ENCODE measurements around the gene KSR2. TPM values are rescaled to one million over a fixed set of nuclear protein-coding genes. Genes with fewer than 3 reads are reported as not detected.

The KSR2 gene
- total RNA-seq, 2 donors from 2014 or later: 0.07 TPM; not detected in 1

DNA sequence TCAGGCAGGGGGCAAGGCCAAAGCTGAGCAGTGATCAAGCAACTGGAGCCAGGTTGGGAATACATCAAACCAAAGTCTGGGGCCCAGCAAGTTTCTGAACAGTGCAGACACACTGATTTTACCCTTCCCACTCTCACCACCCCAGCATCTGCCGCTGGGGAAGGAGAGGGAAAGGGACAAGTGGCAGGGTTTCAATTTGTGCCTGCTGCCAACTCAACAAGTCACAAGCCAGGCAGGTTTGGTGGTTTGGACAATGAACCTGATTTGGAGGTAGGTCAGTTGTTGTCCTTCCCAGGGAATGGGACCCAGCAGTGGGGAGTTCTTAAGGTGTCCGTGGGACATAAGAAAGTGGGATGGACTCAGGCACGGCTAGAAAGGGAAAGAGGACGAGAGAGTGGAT, 455.4 kb downstream of the KSR2 start:
- DNase-seq (ENCODE audit: low spot score) (no peak), ATAC-seq (ENCODE audit: insufficient number of reproducible peaks, low FRiP score, low read depth) (no peak)
- no peaks in the 10 kb centered on the region for H3K9me3 ChIP-seq
- H3K27ac ChIP-seq: no peak overlapping the region
- peaks cover 0 to 9% of the 10 kb centered on the region in 2 donors for H3K4me1 ChIP-seq (ENCODE audit: control insufficient read depth in 1 of 2, low read depth in 2 of 2)
- TF ChIP-seq, protein P1, sequence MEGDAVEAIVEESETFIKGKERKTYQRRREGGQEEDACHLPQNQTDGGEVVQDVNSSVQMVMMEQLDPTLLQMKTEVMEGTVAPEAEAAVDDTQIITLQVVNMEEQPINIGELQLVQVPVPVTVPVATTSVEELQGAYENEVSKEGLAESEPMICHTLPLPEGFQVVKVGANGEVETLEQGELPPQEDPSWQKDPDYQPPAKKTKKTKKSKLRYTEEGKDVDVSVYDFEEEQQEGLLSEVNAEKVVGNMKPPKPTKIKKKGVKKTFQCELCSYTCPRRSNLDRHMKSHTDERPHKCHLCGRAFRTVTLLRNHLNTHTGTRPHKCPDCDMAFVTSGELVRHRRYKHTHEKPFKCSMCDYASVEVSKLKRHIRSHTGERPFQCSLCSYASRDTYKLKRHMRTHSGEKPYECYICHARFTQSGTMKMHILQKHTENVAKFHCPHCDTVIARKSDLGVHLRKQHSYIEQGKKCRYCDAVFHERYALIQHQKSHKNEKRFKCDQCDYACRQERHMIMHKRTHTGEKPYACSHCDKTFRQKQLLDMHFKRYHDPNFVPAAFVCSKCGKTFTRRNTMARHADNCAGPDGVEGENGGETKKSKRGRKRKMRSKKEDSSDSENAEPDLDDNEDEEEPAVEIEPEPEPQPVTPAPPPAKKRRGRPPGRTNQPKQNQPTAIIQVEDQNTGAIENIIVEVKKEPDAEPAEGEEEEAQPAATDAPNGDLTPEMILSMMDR (IDR thresholded peaks at IDR 0.05): no peak
- no peaks in the 10 kb centered on the region for H3K36me3 ChIP-seq
- no peak overlapping the region for H3K4me3 ChIP-seq
- H3K27me3 ChIP-seq (replicated peaks; ENCODE audit: insufficient read depth): no peaks in the 10 kb centered on the region

DNA sequence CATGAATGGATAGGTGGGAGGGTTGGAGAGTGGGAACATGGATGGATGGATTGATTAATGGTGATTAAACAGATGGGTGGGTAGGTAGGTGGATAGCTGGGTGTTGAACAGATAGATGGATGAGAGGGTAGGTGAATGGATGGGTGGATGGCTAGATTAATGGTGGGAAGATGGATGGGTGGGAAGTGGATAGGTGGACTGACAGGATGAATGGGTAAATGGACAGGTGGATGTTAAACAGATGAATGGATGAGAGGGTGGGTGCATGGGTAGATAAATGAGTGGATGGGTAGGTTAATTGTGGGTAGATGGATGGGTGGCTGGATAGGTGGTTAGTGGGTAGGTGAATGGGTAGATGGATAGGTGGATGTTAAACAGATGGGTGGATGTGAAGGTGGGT, 460.3 kb downstream of the KSR2 start:
- no peak overlapping the region for H3K27ac ChIP-seq

DNA sequence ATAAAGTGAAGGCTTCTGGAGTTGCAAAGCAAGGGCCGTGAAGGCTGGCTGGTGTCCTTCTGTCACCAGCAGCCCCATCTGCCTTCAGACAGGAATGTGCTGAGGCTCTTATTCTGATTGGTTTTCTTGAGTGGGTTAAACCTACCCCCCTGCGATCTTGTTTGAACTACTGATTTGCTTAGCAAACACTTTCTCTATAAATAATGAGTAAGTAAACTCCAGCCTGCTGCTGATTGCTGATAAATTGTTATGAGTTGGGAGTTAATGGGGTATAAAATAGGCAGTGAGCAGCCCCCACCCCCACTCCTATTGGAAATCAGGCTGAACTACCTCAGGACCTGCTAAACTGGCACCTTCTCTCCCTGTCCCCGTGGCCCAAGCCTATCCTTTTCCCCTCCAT, 461.2 kb downstream of the KSR2 start:
- H3K27me3 ChIP-seq (replicated peaks; ENCODE audit: insufficient read depth): no peaks in the 10 kb centered on the region
- TF ChIP-seq, protein P1 (IDR thresholded peaks at IDR 0.05): no peak
- H3K27ac ChIP-seq: no peak overlapping the region
- DNase-seq (ENCODE audit: low spot score) (no peak), ATAC-seq (ENCODE audit: insufficient number of reproducible peaks, low FRiP score, low read depth) (no peak)
- H3K4me3 ChIP-seq: no peak overlapping the region
- H3K36me3 ChIP-seq: no peaks in the 10 kb centered on the region
- peaks cover 0 to 12% of the 10 kb centered on the region in 2 donors for H3K4me1 ChIP-seq (ENCODE audit: control insufficient read depth in 1 of 2, low read depth in 2 of 2)
- no peaks in the 10 kb centered on the region for H3K9me3 ChIP-seq

More for the DNA sequence above, 460.3 kb downstream of the KSR2 start:
- Histone ChIP-seq H3K27me3 (replicated peaks; ENCODE audit: insufficient read depth) (no peaks in the 10 kb centered on the region), H3K4me1 (ENCODE audit: control insufficient read depth in 1 of 2, low read depth in 2 of 2) (peaks cover 0 to 3% of the 10 kb centered on the region in 2 donors), H3K9me3 (no peaks in the 10 kb centered on the region), H3K36me3 (no peaks in the 10 kb centered on the region), H3K4me3 (no peak overlapping the region)
- ATAC-seq (ENCODE audit: insufficient number of reproducible peaks, low FRiP score, low read depth) (no peak), DNase-seq (ENCODE audit: low spot score) (no peak)
- TF ChIP-seq, protein P1 (IDR thresholded peaks at IDR 0.05): no peak

DNA sequence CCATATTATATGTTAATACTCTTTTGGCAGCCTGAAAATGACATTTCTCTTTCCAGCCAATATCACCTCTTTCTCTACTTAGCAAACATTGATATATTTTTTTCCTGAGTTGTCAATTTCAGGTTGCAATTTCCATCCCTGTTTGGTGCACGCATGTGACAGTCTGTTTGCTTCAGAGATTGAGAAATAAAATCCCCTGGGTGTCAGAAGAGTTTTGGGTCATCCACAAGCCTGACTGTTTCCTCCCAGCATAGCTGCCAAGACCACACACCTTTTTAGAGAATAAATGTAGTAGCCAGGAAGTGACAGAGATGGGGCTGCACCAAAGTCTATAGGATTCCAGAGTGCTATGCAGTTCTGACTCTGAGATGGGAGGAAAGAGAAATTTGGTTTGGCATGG, 462.5 kb downstream of the KSR2 start:
- TF ChIP-seq, protein P1 (IDR thresholded peaks at IDR 0.05): no peak
- ATAC-seq (ENCODE audit: insufficient number of reproducible peaks, low FRiP score, low read depth) (no peak), DNase-seq (ENCODE audit: low spot score) (no peak)
- Histone ChIP-seq H3K9me3 (no peaks in the 10 kb centered on the region), H3K27me3 (replicated peaks; ENCODE audit: insufficient read depth) (no peaks in the 10 kb centered on the region), H3K4me3 (no peak overlapping the region), H3K36me3 (no peaks in the 10 kb centered on the region), H3K27ac (no peak overlapping the region), H3K4me1 (ENCODE audit: control insufficient read depth in 1 of 2, low read depth in 2 of 2) (peaks cover 0 to 19% of the 10 kb centered on the region in 2 donors)

DNA sequence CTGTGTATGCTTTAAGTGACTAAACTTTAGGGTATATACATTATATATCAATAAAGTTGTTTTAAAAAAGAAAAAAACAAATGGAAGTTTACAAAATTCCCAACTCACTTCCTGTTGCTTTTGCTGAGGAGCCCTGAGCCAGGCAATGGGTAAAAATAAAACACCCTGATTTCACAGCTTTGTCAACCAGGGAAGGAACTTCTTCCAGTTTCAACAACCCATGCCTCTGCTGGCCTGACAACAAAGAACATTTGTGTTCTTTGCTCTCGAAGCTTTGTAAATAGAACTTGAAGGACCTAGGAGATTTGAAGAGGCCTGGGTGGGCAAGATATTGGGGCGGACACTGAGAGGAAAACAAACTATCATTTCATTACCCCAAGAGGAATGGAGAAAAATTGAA, 466.2 kb downstream of the KSR2 start:
- Histone ChIP-seq H3K36me3 (no peaks in the 10 kb centered on the region), H3K27me3 (replicated peaks; ENCODE audit: insufficient read depth) (no peaks in the 10 kb centered on the region), H3K4me3 (no peak overlapping the region), H3K9me3 (no peaks in the 10 kb centered on the region), H3K4me1 (ENCODE audit: control insufficient read depth in 1 of 2, low read depth in 2 of 2) (peaks cover 0 to 19% of the 10 kb centered on the region in 2 donors), H3K27ac (no peak overlapping the region)
- DNase-seq (ENCODE audit: low spot score) (no peak), ATAC-seq (ENCODE audit: insufficient number of reproducible peaks, low FRiP score, low read depth) (no peak)
- TF ChIP-seq, protein P1 (IDR thresholded peaks at IDR 0.05): no peak
